ENCODE measurements around the gene DIP2A.

DIP2A gene

DNA sequence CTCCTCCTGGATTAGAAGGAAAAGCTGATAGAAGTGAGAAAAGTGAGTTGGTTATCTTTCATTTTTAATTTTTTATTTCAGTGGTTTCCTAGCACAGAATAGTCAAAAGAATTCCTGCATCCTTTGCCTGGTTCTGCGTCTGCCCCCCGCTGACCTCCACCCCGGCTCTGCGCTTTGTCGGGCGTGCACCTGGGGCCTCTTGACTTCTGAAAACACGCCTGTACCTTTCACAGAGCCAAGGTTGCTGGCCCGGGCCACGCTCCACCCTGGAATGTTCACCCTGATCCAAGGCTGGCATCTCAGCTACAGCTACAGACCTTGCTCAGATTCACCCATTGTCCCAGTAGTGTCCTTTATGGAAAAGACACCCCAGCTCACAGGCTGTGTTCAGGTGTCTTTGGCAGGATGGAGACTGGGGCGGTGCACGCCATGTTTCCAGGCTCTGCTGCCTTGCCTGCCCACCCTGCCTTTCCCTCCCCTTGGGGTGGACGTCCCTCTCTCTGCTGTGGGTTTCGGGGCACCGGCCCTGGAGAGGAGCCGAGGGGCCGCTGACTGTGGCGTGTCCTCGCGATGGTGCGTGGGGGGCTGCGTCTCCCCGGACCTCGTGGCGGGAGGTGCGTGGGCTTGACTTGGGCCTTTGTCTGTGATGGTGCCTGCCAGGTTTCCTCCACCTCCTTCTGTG, 40.3 kb upstream of the DIP2A start:
- FAIRE-seq: no peak
- no peak for TF ChIP-seq POLR2A (IDR thresholded peaks at IDR 0.05; ENCODE audit: low read depth, low read length)
- TF ChIP-seq POLR2AphosphoS5 (IDR thresholded peaks at IDR 0.05; ENCODE audit: low read depth, low read length): no peak
- no peak for TF ChIP-seq TAF1 (IDR thresholded peaks at IDR 0.05; ENCODE audit: borderline replicate concordance, low read depth, low read length)
- no peak for DNase-seq (ENCODE audit: insufficient read length)

DNA sequence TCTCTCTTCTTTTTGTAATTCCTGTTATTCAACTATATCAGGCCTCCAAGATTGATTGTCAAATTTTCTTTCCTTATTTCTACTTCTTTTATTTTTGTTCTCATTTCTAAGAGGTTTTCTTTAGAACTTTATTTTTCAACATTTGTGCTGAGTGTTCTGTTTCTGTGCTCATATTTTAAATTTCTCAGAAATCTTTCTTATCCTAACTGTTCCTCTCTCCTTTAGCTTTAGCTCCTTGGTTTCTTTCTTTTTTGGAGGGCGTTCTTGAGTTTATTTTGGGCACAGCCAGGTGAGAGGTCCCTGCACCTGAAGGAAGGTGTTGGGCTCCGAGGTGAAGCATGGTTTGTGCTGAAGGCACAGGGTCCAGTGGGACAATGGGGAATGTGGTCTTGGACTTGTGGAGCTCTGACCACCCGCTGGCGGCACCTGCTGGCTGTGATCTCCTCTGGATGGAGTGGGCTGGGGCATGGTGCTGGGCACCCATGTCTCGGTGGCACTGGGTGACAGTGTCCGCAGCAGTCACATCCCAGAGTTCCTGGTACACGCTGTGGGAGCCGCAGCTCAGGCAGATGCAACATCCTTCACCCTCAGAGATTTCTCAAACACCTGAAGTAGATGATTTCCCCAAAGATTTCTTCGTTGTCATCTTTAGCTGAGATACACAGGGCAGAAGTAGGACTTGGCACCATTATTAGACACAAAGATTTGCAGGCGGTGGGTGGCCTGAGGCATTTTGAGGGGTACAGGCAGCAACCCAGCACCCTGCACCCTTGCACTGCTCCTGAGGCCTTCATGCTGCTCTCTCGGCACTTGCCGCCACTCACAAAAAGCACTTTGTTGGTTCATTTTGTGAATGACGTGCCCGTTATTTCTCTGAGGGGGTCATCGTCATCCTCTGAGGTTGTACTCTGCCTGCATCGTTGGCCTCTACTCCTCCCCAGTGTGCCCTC, 38.2 kb upstream of the DIP2A start:
- FAIRE-seq (no peak), DNase-seq (ENCODE audit: insufficient read length) (no peak)
- TF ChIP-seq TAF1 (IDR thresholded peaks at IDR 0.05; ENCODE audit: borderline replicate concordance, low read depth, low read length) (no peak), POLR2AphosphoS5 (IDR thresholded peaks at IDR 0.05; ENCODE audit: low read depth, low read length) (no peak), POLR2A (IDR thresholded peaks at IDR 0.05; ENCODE audit: low read depth, low read length) (no peak)

GRCh38 chr21:46421191-46421750, 37.4 kb upstream of the DIP2A start:
- FAIRE-seq: no peak

GRCh38 chr21:46421756-46422555, 36.7 kb upstream of the DIP2A start:
- no peak for DNase-seq (ENCODE audit: insufficient read length)
- no peak for TF ChIP-seq POLR2AphosphoS5 (IDR thresholded peaks at IDR 0.05; ENCODE audit: low read depth, low read length)
- no peak for TF ChIP-seq TAF1 (IDR thresholded peaks at IDR 0.05; ENCODE audit: borderline replicate concordance, low read depth, low read length)
- TF ChIP-seq POLR2A (IDR thresholded peaks at IDR 0.05; ENCODE audit: low read depth, low read length): no peak
- no peak for FAIRE-seq

More at GRCh38 chr21:46421191-46421750, 37.4 kb upstream of the DIP2A start:
- DNase-seq (ENCODE audit: insufficient read length): no peak
- TF ChIP-seq TAF1 (IDR thresholded peaks at IDR 0.05; ENCODE audit: borderline replicate concordance, low read depth, low read length) (no peak), POLR2A (IDR thresholded peaks at IDR 0.05; ENCODE audit: low read depth, low read length) (no peak), POLR2AphosphoS5 (IDR thresholded peaks at IDR 0.05; ENCODE audit: low read depth, low read length) (no peak)

GRCh38 chr21:46422636-46423241, 36.0 kb upstream of the DIP2A start:
- TF ChIP-seq TAF1 (IDR thresholded peaks at IDR 0.05; ENCODE audit: borderline replicate concordance, low read depth, low read length) (no peak), POLR2AphosphoS5 (IDR thresholded peaks at IDR 0.05; ENCODE audit: low read depth, low read length) (no peak), POLR2A (IDR thresholded peaks at IDR 0.05; ENCODE audit: low read depth, low read length) (no peak)
- DNase-seq (ENCODE audit: insufficient read length) (no peak), FAIRE-seq (no peak)

DNA sequence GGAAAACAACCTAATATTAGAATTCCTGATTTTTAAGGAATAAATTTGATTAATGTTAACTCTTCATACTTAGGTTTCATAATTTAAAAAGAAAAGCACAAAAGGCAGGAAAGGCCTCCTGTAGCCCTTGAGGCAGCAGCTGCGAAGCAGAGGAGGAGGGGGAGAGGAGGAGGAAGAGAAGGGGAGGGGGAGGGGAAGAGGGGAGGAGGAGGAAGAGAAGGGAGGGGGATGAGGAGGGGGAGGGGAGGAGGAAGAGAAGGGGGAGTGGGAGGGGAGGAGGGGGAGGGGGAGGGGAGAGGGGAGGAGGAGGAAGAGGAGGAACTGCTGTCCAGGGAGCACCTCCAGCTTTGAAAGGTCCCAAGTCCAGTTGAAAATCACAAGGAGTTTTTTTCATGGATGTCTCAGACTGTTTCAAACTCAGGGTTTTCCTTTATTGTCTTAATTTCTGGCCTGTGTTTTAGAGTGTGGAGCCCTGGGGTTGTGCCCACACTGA, 35.1 kb upstream of the DIP2A start:
- TF ChIP-seq POLR2A (IDR thresholded peaks at IDR 0.05; ENCODE audit: low read depth, low read length): no peak
- TF ChIP-seq TAF1 (IDR thresholded peaks at IDR 0.05; ENCODE audit: borderline replicate concordance, low read depth, low read length): no peak
- no peak for TF ChIP-seq POLR2AphosphoS5 (IDR thresholded peaks at IDR 0.05; ENCODE audit: low read depth, low read length)
- DNase-seq (ENCODE audit: insufficient read length) (no peak), FAIRE-seq (no peak)

GRCh38 chr21:46424039-46424591, 34.6 kb upstream of the DIP2A start:
- FAIRE-seq: no peak
- DNase-seq (ENCODE audit: insufficient read length): no peak
- no peak for TF ChIP-seq POLR2A (IDR thresholded peaks at IDR 0.05; ENCODE audit: low read depth, low read length)
- no peak for TF ChIP-seq POLR2AphosphoS5 (IDR thresholded peaks at IDR 0.05; ENCODE audit: low read depth, low read length)
- no peak for TF ChIP-seq TAF1 (IDR thresholded peaks at IDR 0.05; ENCODE audit: borderline replicate concordance, low read depth, low read length)

DNA sequence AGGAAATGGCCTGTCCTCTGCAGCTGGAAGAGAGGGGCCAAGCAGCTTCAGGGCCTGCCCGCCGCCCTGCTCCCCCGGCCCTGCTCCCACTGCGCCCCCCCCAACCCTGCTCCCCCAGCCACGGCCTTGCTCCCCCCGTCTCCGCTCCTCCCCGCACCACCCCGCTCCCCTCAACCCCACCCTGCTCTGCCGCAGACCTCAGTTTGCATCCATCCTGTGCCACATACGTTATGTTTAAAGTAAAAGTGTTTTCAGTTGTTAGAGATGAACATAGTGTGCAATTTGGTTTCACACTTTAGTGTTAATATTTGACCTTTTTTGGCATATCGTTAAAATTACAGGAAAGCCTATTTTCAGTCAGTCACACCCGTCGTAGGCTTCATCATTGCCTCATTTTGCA, 34.1 kb upstream of the DIP2A start:
- DNase-seq (ENCODE audit: insufficient read length) (no peak), FAIRE-seq (no peak)
- no peak for TF ChIP-seq TAF1 (IDR thresholded peaks at IDR 0.05; ENCODE audit: borderline replicate concordance, low read depth, low read length)
- no peak for TF ChIP-seq POLR2A (IDR thresholded peaks at IDR 0.05; ENCODE audit: low read depth, low read length)
- TF ChIP-seq POLR2AphosphoS5 (IDR thresholded peaks at IDR 0.05; ENCODE audit: low read depth, low read length): no peak

DNA sequence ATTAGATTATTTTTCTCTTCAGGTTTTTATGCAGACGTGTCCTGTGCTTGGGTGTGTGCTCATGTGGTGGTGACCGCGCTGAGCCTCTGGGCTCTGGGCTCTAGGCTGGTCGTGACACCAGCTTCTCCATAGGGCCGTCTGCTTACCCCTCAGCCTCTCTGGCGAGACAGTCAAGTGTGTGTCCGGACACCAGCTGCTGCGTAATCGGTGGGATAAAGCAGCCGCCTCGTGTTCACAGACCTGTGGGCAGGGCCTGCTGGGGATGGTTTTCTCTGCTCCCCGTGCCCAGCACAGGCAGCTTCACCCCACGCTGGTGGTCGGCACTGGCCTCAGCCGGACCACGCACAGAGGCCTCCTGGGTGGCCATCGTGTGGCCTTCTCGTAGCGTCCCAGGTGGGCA, 33.6 kb upstream of the DIP2A start:
- no peak for TF ChIP-seq POLR2AphosphoS5 (IDR thresholded peaks at IDR 0.05; ENCODE audit: low read depth, low read length)
- no peak for TF ChIP-seq POLR2A (IDR thresholded peaks at IDR 0.05; ENCODE audit: low read depth, low read length)
- TF ChIP-seq TAF1 (IDR thresholded peaks at IDR 0.05; ENCODE audit: borderline replicate concordance, low read depth, low read length): no peak
- DNase-seq (ENCODE audit: insufficient read length) (no peak), FAIRE-seq (no peak)

DNA sequence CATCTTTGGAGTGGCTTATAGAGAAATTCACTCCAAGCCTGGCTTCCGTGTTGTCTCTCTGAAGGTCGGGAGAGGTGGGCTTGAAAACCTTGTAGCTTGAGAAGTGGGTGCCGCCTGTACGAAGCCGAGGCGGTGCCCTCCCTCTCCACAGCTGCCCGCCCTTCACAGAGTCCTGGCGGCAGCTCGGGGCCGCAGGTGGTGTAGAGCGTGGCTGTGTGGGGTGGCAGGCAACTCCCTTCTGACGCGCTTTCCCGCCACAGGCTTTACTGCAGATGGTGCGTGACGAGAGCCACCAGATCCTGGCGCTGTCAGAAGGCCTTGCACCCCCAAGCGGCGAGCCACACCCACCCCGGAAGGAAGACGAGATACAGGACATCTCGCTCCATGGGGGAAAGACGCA, 33.1 kb upstream of the DIP2A start:
- DNase-seq (ENCODE audit: insufficient read length) (no peak), FAIRE-seq (no peak)
- TF ChIP-seq POLR2AphosphoS5 (IDR thresholded peaks at IDR 0.05; ENCODE audit: low read depth, low read length) (no peak), TAF1 (IDR thresholded peaks at IDR 0.05; ENCODE audit: borderline replicate concordance, low read depth, low read length) (no peak), POLR2A (IDR thresholded peaks at IDR 0.05; ENCODE audit: low read depth, low read length) (no peak)

Measured in GM12892 (cell line).